Measurements from ENCODE around the gene GSDMA. TPM values are rescaled to one million over a fixed set of nuclear protein-coding genes. Genes with fewer than 3 reads are reported as not detected.

The GSDMA gene
- total RNA-seq, 2 experiments from 2014 or later, result 0.15 to 0.57 TPM

GRCh38 chr17:39929646-39930407, 33.0 kb upstream of the GSDMA start:
- Histone ChIP-seq H2AFZ (ENCODE audit: low read length) (no peak overlapping the region), H3K36me3 (ENCODE audit: insufficient read depth, low read length) (no peaks in the 10 kb centered on the region), H3K4me3 (ENCODE audit: low read depth, low read length, poor library complexity, severe bottlenecking) (no peak overlapping the region), H3K4me1 (ENCODE audit: insufficient read depth, low read length, poor library complexity, severe bottlenecking) (peaks cover 30% of the 10 kb centered on the region), H3K79me2 (ENCODE audit: insufficient read depth, low read depth, low read length) (peaks cover 25% of the 10 kb centered on the region), H3K27ac (ENCODE audit: low read depth, low read length, poor library complexity, severe bottlenecking) (no peak overlapping the region), H4K20me1 (ENCODE audit: insufficient read depth, low read length) (no peaks in the 10 kb centered on the region), H3K9me3 (ENCODE audit: low read length) (no peaks in the 10 kb centered on the region), H3K4me2 (ENCODE audit: low read length) (no peak overlapping the region), H3K9me2 (ENCODE audit: insufficient read depth, low read length) (no peaks in the 10 kb centered on the region)
- no peak for DNase-seq (ENCODE audit: low spot score)
- ChIA-PET POLR2A (no interaction called here), CTCF (ENCODE audit: unreplicated experiment) (no interaction called here)
- TF ChIP-seq EZH2phosphoT487 (IDR thresholded peaks at IDR 0.05; ENCODE audit: borderline replicate concordance, low read depth, low read length), result no peak
- TF ChIP-seq, protein P1, sequence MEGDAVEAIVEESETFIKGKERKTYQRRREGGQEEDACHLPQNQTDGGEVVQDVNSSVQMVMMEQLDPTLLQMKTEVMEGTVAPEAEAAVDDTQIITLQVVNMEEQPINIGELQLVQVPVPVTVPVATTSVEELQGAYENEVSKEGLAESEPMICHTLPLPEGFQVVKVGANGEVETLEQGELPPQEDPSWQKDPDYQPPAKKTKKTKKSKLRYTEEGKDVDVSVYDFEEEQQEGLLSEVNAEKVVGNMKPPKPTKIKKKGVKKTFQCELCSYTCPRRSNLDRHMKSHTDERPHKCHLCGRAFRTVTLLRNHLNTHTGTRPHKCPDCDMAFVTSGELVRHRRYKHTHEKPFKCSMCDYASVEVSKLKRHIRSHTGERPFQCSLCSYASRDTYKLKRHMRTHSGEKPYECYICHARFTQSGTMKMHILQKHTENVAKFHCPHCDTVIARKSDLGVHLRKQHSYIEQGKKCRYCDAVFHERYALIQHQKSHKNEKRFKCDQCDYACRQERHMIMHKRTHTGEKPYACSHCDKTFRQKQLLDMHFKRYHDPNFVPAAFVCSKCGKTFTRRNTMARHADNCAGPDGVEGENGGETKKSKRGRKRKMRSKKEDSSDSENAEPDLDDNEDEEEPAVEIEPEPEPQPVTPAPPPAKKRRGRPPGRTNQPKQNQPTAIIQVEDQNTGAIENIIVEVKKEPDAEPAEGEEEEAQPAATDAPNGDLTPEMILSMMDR (conservative IDR thresholded peaks at IDR 0.05; ENCODE audit: low read length), result no peak
- BruUV-seq (replicated peaks), result no TSS peak
- intact Hi-C loops (cut with micrococcal nuclease; ENCODE audit: unreplicated experiment), result loop anchor here (5.0 kb wide), 1 partner anchor 153 kb away; no protein-coding TSS in a partner anchor

GRCh38 chr17:39933912-39934311, 28.9 kb upstream of the GSDMA start:
- H3K9me3 ChIP-seq (ENCODE audit: low read length), result no peaks in the 10 kb centered on the region
- ChIA-PET POLR2A (no interaction called here), CTCF (ENCODE audit: unreplicated experiment) (no interaction called here)
- intact Hi-C loops (cut with micrococcal nuclease; ENCODE audit: unreplicated experiment), result no loop called here
- H3K9me2 ChIP-seq (ENCODE audit: insufficient read depth, low read length), result no peaks in the 10 kb centered on the region
- H3K4me1 ChIP-seq (ENCODE audit: insufficient read depth, low read length, poor library complexity, severe bottlenecking), result peaks cover 9% of the 10 kb centered on the region
- no peak for TF ChIP-seq EZH2phosphoT487 (IDR thresholded peaks at IDR 0.05; ENCODE audit: borderline replicate concordance, low read depth, low read length)
- TF ChIP-seq, protein P1 (conservative IDR thresholded peaks at IDR 0.05; ENCODE audit: low read length), result no peak
- DNase-seq (ENCODE audit: low spot score), result no peak
- no peaks in the 10 kb centered on the region for H3K79me2 ChIP-seq (ENCODE audit: insufficient read depth, low read depth, low read length)
- H3K4me2 ChIP-seq (ENCODE audit: low read length), result no peak overlapping the region
- no peaks in the 10 kb centered on the region for H4K20me1 ChIP-seq (ENCODE audit: insufficient read depth, low read length)
- no peak overlapping the region for H3K27ac ChIP-seq (ENCODE audit: low read depth, low read length, poor library complexity, severe bottlenecking)
- no peak overlapping the region for H2AFZ ChIP-seq (ENCODE audit: low read length)
- H3K4me3 ChIP-seq (ENCODE audit: low read depth, low read length, poor library complexity, severe bottlenecking), result no peak overlapping the region
- no TSS peak for BruUV-seq (replicated peaks)
- no peaks in the 10 kb centered on the region for H3K36me3 ChIP-seq (ENCODE audit: insufficient read depth, low read length)

GRCh38 chr17:39934324-39934723, 28.5 kb upstream of the GSDMA start:
- CTCF ChIA-PET (ENCODE audit: unreplicated experiment), result no interaction called here

More at GRCh38 chr17:39934324-39934723, 28.5 kb upstream of the GSDMA start:
- no peaks in the 10 kb centered on the region for H4K20me1 ChIP-seq (ENCODE audit: insufficient read depth, low read length)
- no peak for TF ChIP-seq EZH2phosphoT487 (IDR thresholded peaks at IDR 0.05; ENCODE audit: borderline replicate concordance, low read depth, low read length)
- TF ChIP-seq, protein P1 (conservative IDR thresholded peaks at IDR 0.05; ENCODE audit: low read length), result no peak
- no peaks in the 10 kb centered on the region for H3K9me2 ChIP-seq (ENCODE audit: insufficient read depth, low read length)
- H3K4me1 ChIP-seq (ENCODE audit: insufficient read depth, low read length, poor library complexity, severe bottlenecking), result peaks cover 9% of the 10 kb centered on the region
- no TSS peak for BruUV-seq (replicated peaks)
- POLR2A ChIA-PET, result interaction anchor here (0.5 kb wide), 1 partner anchor 131 kb away, joined by 3 read pairs; no protein-coding TSS in a partner anchor
- no peak overlapping the region for H3K4me2 ChIP-seq (ENCODE audit: low read length)
- no peaks in the 10 kb centered on the region for H3K9me3 ChIP-seq (ENCODE audit: low read length)
- no peak overlapping the region for H3K4me3 ChIP-seq (ENCODE audit: low read depth, low read length, poor library complexity, severe bottlenecking)
- H3K36me3 ChIP-seq (ENCODE audit: insufficient read depth, low read length), result no peaks in the 10 kb centered on the region
- no peaks in the 10 kb centered on the region for H3K79me2 ChIP-seq (ENCODE audit: insufficient read depth, low read depth, low read length)
- H2AFZ ChIP-seq (ENCODE audit: low read length), result no peak overlapping the region
- H3K27ac ChIP-seq (ENCODE audit: low read depth, low read length, poor library complexity, severe bottlenecking), result no peak overlapping the region
- intact Hi-C loops (cut with micrococcal nuclease; ENCODE audit: unreplicated experiment), result no loop called here
- no peak for DNase-seq (ENCODE audit: low spot score)

Measured in OCI-LY7 (cell line).